ENCODE measurements around the gene FAM221B. TPM values are rescaled to one million over a fixed set of nuclear protein-coding genes. Genes with fewer than 3 reads are reported as not detected.

The FAM221B gene, protein sequence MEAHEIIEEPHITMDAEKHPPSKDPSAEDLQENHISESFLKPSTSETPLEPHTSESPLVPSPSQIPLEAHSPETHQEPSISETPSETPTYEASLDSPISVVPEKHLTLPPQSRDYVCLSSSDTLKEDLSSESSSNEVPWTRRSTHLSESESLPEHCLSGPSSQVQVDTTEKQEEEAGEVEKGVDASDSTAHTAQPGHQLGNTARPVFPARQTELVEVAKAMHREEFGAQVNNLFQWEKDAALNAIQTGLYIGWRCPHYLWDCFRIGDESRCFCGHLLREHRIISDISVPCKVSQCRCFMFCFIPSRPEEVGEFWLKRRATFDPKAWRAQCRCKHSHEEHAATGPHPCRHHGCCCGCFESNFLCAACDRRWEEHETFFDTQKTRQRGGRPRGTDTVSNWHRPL
- total RNA-seq, result not detected in 2 replicates

GRCh38 chr9:35828716-35829083 lies at the start of gene FAM221B:
FAM221B (minus strand) TSS chr9:35828732; CDS start chr9:35826161, 2,571 bp downstream.

GRCh38 chr9:35870351-35870923 lies 41.9 kb upstream of the FAM221B start, which contains the start of gene OR13J1:
OR13J1 (minus strand) TSS chr9:35870401; CDS start chr9:35870401, 0 bp downstream.

DNA sequence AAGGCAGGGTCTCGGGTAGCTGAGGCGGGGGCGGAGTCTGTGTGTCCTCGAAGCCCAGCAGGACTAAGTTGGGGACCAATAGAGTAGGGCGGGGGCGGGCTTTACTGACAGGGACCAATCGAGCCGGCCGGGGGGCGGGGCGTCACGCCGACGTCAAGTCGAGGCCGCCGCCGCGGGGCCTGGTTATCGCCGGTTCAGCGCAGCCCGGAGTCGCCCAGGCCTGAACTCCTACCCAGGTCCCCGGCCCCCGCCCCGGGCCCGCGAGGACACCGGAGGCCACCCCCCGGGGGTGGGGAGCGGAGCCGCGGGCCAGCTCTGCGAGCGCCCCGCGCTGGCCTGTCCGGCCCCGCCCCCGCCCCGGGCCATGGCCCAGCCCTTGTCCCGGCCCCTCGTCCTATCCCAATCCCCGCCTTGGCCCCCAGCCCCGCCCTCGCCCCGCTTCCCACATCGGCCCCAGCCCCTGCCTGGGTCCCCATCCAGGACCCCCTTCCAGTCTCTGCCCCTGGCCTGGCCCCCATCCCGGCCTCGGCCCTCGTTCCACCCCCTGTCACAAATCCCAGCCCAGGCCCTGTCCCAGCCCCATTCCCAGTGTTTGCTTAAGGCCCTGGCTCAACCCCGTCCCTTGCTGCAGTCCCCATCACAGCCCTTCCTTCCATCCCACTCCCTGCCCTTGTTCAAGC lies 692 bp upstream of the FAM221B start, which contains the start of gene TMEM8B:
Gene TMEM8B (plus strand): TSS at position 145 of the 680 bp plus-strand sequence. CDS start 220 bp downstream, at position 365.

DNA sequence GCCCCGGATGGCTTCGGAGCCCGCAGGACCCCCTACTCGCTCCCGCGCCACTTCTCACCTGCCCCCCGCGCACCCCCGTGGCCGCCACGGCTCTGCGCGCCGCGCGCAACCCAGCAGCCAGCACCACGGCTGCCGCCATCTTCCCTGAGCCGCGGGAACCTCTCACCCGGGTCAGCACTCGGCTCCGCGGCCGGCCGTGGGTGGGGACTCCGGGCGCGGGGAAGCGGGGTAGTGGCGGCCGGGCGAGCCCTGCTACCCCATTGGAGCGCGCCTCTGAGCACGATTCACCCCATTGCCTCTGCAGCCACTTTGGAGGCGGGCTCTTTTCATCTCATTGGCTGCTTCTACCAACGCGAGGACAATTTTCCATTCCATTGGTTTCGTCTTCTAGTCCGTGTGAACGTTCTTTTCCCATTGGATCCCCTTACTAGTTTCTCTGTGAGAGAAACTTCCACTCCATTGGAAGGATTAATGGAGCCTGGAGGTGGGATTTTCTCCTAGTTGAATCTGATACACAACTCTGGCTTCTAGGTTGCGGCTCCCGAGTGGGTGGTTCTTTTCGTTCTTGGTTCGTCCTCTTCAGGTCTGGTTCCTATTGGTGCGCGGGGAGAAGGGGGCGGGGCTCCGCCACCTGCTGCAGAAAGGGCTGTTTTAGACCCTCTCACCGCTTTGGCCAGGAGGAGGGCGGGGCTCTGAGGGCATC lies 13.5 kb downstream of the FAM221B start, which contains the start of gene HINT2:
Gene HINT2 (minus strand): TSS at position 202 of the 703 bp plus-strand sequence. CDS start 63 bp downstream, at position 139.

DNA sequence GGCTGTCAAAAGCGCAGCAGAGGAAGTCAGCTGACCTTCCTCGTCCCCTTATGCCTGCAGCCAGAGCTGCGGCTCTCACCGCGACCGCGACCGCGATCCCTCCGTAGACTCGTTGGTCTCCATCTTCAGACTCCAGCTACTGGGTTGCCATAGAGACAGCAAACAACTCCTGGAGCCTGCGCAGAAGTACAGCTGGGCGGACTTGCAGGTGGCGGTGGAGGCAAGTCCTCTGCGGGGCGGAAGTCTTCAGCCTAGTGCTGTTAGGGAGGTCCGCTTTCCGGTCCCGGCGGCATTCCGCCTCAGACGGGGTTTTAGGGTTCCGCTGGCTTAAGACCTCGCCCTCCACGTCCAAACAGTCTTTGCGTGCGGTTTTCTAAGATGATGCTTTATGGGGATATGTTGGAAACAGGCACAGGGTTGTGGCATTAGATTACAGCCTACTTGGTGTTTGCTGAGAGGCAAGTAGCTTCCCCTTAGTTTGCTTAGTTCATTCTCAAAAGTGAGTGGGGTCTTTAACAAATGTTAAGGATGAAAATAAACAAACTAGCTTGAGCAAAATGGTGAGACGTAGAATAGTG lies 16.4 kb downstream of the FAM221B start, which contains the start of gene SPAG8:
Gene SPAG8 (minus strand): TSS at position 238 of the 578 bp plus-strand sequence. CDS start 115 bp downstream, at position 123.

GRCh38 chr9:35791297-35791921 lies 37.1 kb downstream of the FAM221B start, which contains the start of gene NPR2:
NPR2 (plus strand) TSS chr9:35791591; CDS start chr9:35792409, 818 bp downstream.

Other genes with a start within 250 kb of the FAM221B start
- 3.6 and 4.7 TPM in 2 replicates for gene TESK1, start 223.5 kb downstream of the FAM221B start, total RNA-seq
- not detected in 2 replicates for gene CD72, start 210.3 kb downstream of the FAM221B start, total RNA-seq
- not detected in 2 replicates for gene SIT1, start 177.8 kb downstream of the FAM221B start, total RNA-seq
- 14,209 and 20,786 TPM in 2 replicates for gene RMRP, start 170.7 kb downstream of the FAM221B start, total RNA-seq
- gene CCDC107, start 170.4 kb downstream of the FAM221B start, total RNA-seq, result 10.1 and 12.2 TPM in 2 replicates
- gene ARHGEF39, start 163.5 kb downstream of the FAM221B start, total RNA-seq, result 0.97 and 1.5 TPM in 2 replicates
- gene CA9, start 154.8 kb downstream of the FAM221B start, total RNA-seq, result 0.15 TPM in 1 of 2 replicates, not detected in the other
- gene TPM2, start 138.8 kb downstream of the FAM221B start, total RNA-seq, result 305 and 385 TPM in 2 replicates
- 223 and 265 TPM in 2 replicates for gene TLN1, start 96.5 kb downstream of the FAM221B start, total RNA-seq
- 41.9 and 64.9 TPM in 2 replicates for gene CREB3, start 96.1 kb downstream of the FAM221B start, total RNA-seq
- 110 and 138 TPM in 2 replicates for gene GBA2, start 79.5 kb downstream of the FAM221B start, total RNA-seq
- 10.3 and 14.6 TPM in 2 replicates for gene RGP1, start 79.4 kb downstream of the FAM221B start, total RNA-seq
- gene MSMP, start 74.5 kb downstream of the FAM221B start, total RNA-seq, result 91.8 and 187 TPM in 2 replicates
- gene NPR2, start 37.1 kb downstream of the FAM221B start, total RNA-seq, result 11.4 and 19.5 TPM in 2 replicates
- 0.32 TPM in 1 of 2 replicates, not detected in the other for gene SPAG8, start 16.5 kb downstream of the FAM221B start, total RNA-seq
- 22.1 and 23.6 TPM in 2 replicates for gene HINT2, start 13.7 kb downstream of the FAM221B start, total RNA-seq
- gene TMEM8B, start 496 bp upstream of the FAM221B start, total RNA-seq, result under 0.01 and 0.91 TPM in 2 replicates
- gene OR13J1, start 41.7 kb upstream of the FAM221B start, total RNA-seq, result not detected in 2 replicates
- gene HRCT1, start 77.5 kb upstream of the FAM221B start, total RNA-seq, result 0.76 and 3.2 TPM in 2 replicates
- gene SPAAR, start 80.8 kb upstream of the FAM221B start, total RNA-seq, result 10.3 and 14.3 TPM in 2 replicates
- not detected in 2 replicates for gene OR2S2, start 129.4 kb upstream of the FAM221B start, total RNA-seq
- gene RECK, start 208.2 kb upstream of the FAM221B start, total RNA-seq, result 9.1 and 14.7 TPM in 2 replicates